ENCODE data around the gene SMARCAD1. TPM values are rescaled to one million over a fixed set of nuclear protein-coding genes. Genes with fewer than 3 reads are reported as not detected.

The SMARCAD1 gene
- total RNA-seq, 1 donor from 2014 or later, result 43.0 TPM

- H3K4me1 Mint-ChIP-seq (ENCODE audit: unreplicated experiment), result peaks cover 12% of the 10 kb centered on the region
- H3K36me3 Mint-ChIP-seq (ENCODE audit: low read depth, unreplicated experiment), result peaks cover 52% of the 10 kb centered on the region
- no peak for DNase-seq (ENCODE audit: low spot score)
- TF ChIP-seq CTCF (IDR thresholded peaks at IDR 0.05; ENCODE audit: unreplicated experiment), result no peak
- H3K4me3 Mint-ChIP-seq (ENCODE audit: unreplicated experiment), result peak overlapping the region; percentile 76
- H3K27me3 Mint-ChIP-seq (ENCODE audit: unreplicated experiment), result no peaks in the 10 kb centered on the region
- H3K9me3 Mint-ChIP-seq (ENCODE audit: unreplicated experiment), result no peaks in the 10 kb centered on the region
- no peak overlapping the region for H3K27ac Mint-ChIP-seq (ENCODE audit: unreplicated experiment)
Observed at GRCh38 chr4:94214703-94215319, 7.1 kb downstream of the SMARCAD1 start.

DNA sequence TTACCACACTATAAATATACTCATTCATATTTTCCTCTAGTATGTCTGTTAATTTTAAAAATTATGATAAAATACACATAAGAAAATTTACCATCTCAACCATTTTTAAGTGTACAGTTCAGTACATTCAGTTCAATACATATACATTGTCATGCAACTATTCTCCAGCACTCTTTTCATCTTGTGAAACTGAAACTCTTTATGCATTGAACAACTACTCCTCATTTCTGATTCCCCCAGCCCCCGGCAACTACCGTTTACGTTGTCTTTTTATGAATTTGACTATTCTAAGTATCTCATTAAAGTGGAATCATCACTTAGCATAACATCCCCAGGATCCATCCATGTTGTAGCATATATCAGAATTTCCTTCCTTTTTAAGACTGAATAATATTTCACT is 8.7 kb downstream of the SMARCAD1 start:
- H3K27ac Mint-ChIP-seq (ENCODE audit: unreplicated experiment), result no peak overlapping the region
- TF ChIP-seq CTCF (IDR thresholded peaks at IDR 0.05; ENCODE audit: unreplicated experiment), result no peak
- H3K4me3 Mint-ChIP-seq (ENCODE audit: unreplicated experiment), result peak overlapping the region; percentile 22
- DNase-seq (ENCODE audit: low spot score), result no peak
- no peaks in the 10 kb centered on the region for H3K9me3 Mint-ChIP-seq (ENCODE audit: unreplicated experiment)
- peaks cover 7% of the 10 kb centered on the region for H3K4me1 Mint-ChIP-seq (ENCODE audit: unreplicated experiment)
- no peaks in the 10 kb centered on the region for H3K27me3 Mint-ChIP-seq (ENCODE audit: unreplicated experiment)
- H3K36me3 Mint-ChIP-seq (ENCODE audit: low read depth, unreplicated experiment), result peaks cover 45% of the 10 kb centered on the region

GRCh38 chr4:94219402-94219801 is 11.7 kb downstream of the SMARCAD1 start:
- H3K27me3 Mint-ChIP-seq (ENCODE audit: unreplicated experiment), result no peaks in the 10 kb centered on the region
- no peak overlapping the region for H3K27ac Mint-ChIP-seq (ENCODE audit: unreplicated experiment)
- no peak for DNase-seq (ENCODE audit: low spot score)
- H3K4me1 Mint-ChIP-seq (ENCODE audit: unreplicated experiment), result peaks cover 3% of the 10 kb centered on the region
- H3K4me3 Mint-ChIP-seq (ENCODE audit: unreplicated experiment), result no peak overlapping the region
- H3K36me3 Mint-ChIP-seq (ENCODE audit: low read depth, unreplicated experiment), result peaks cover 24% of the 10 kb centered on the region
- H3K9me3 Mint-ChIP-seq (ENCODE audit: unreplicated experiment), result no peaks in the 10 kb centered on the region
- TF ChIP-seq CTCF (IDR thresholded peaks at IDR 0.05; ENCODE audit: unreplicated experiment), result no peak

DNA sequence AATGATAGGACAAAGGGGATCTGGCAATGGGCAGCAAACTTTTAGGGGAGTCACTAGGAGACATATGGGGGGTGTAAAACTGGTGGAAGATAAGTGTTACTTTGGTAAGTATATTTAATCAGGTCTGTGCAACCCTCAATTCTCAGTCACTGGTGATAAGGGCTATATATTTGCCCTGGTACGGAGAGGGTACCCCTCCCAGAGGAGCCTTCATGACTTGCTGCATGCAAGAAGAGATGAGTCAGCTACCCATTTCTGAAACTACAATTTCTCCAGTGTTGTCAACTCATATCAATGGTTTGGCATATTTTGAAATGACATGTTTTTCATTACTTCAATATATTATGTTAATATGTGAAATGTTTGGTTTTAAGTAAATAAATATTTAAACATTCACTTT is 14.3 kb downstream of the SMARCAD1 start:
- Mint-ChIP-seq H3K27me3 (ENCODE audit: unreplicated experiment) (no peaks in the 10 kb centered on the region), H3K36me3 (ENCODE audit: low read depth, unreplicated experiment) (peaks cover 9% of the 10 kb centered on the region), H3K4me1 (ENCODE audit: unreplicated experiment) (peaks cover 3% of the 10 kb centered on the region), H3K27ac (ENCODE audit: unreplicated experiment) (no peak overlapping the region), H3K9me3 (ENCODE audit: unreplicated experiment) (no peaks in the 10 kb centered on the region), H3K4me3 (ENCODE audit: unreplicated experiment) (no peak overlapping the region)
- TF ChIP-seq CTCF (IDR thresholded peaks at IDR 0.05; ENCODE audit: unreplicated experiment), result no peak
- no peak for DNase-seq (ENCODE audit: low spot score)

DNA sequence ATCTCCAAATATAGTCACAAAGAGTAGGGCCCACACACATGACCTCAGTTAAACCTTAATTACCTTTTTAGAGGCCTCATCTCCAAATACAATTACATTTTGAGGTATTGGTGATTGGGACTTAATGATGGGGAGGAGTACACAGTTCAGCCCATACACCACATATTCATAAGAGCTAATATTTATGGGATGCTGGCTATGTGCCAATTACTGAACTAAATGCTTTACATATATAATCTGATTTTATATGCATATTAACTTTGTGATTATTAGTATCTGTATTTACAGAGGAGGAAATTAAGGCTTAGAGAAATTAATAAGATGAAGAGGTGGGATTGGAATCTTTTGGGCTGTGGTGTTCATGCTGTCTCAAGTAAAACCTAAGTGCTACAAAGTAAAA is 17.8 kb downstream of the SMARCAD1 start:
- Mint-ChIP-seq H3K4me3 (ENCODE audit: unreplicated experiment) (no peak overlapping the region), H3K4me1 (ENCODE audit: unreplicated experiment) (peaks cover 8% of the 10 kb centered on the region), H3K27me3 (ENCODE audit: unreplicated experiment) (no peaks in the 10 kb centered on the region), H3K36me3 (ENCODE audit: low read depth, unreplicated experiment) (peaks cover 17% of the 10 kb centered on the region), H3K27ac (ENCODE audit: unreplicated experiment) (no peak overlapping the region), H3K9me3 (ENCODE audit: unreplicated experiment) (no peaks in the 10 kb centered on the region)
- no peak for TF ChIP-seq CTCF (IDR thresholded peaks at IDR 0.05; ENCODE audit: unreplicated experiment)
- DNase-seq (ENCODE audit: low spot score), result no peak

Measured in endothelial cell (in vitro differentiated cells).